ENCODE data around the gene XPC. TPM values are rescaled to one million over a fixed set of nuclear protein-coding genes. Genes with fewer than 3 reads are reported as not detected.
A peak's percentile ranks its signal among the peaks of the same experiment; 100 is the strongest.

Gene XPC
- total and polyA plus RNA-seq, 2 donors (not counting 3 experiments of a cell fraction or from before 2014, with no cell fraction given) = 11.9 to 36.8 TPM

GRCh38 chr3:14138109-14138877 is 40.1 kb downstream of the XPC start:
- intact Hi-C loops (cut with micrococcal nuclease) (no loop called here), dilution Hi-C loops (cut with MboI; ENCODE audit: extremely low pct_ligation_motif_present, low sequenced_read_pairs) (no loop called here)
- CTCF ChIA-PET = no interaction called here
- BruUV-seq (replicated peaks) = no TSS peak
- Histone ChIP-seq H3K4me2 (ENCODE audit: insufficient read depth, low read length) (no peak overlapping the region), H3K9ac (replicated peaks; ENCODE audit: extremely low read depth, insufficient read depth, low read length) (no peak overlapping the region), H3K4me1 (ENCODE audit: control insufficient read depth, extremely low read depth, insufficient read depth, low read length) (peaks cover 18% of the 10 kb centered on the region), H2AFZ (ENCODE audit: low read depth, low read length) (no peak overlapping the region), H3K27me3 (ENCODE audit: control insufficient read depth in 2 of 2, insufficient read depth in 2 of 2, low read length in 2 of 2) (no peaks in the 10 kb centered on the region), H3K9me1 (replicated peaks; ENCODE audit: control insufficient read depth, extremely low read depth, insufficient read depth, low read length) (no peaks in the 10 kb centered on the region), H3K79me2 (ENCODE audit: control insufficient read depth, insufficient read depth, low read length) (no peaks in the 10 kb centered on the region), H4K20me1 (replicated peaks; ENCODE audit: control insufficient read depth, extremely low read depth, insufficient read depth, low read length) (no peaks in the 10 kb centered on the region), H3K27ac (ENCODE audit: insufficient read depth, low read depth, low read length) (no peak overlapping the region), H3K9me3 (replicated peaks; ENCODE audit: control insufficient read depth, insufficient read depth, low read length) (no peaks in the 10 kb centered on the region), H3K4me3 (replicated peaks in 1 of 3; ENCODE audit: insufficient read depth in 1 of 3, low read depth in 1 of 3, low read length in 3 of 3) (no peak overlapping the region), H3K36me3 (ENCODE audit: control insufficient read depth in 2 of 2, extremely low read depth in 1 of 2, insufficient read depth in 2 of 2, low read length in 2 of 2) (peaks cover 0 to 56% of the 10 kb centered on the region in 2 experiments)
- FAIRE-seq = no peak
- no peak for TF ChIP-seq FOS (IDR thresholded peaks at IDR 0.05; ENCODE audit: borderline replicate concordance, insufficient read depth, low read length)
- peak; percentile 46 for TF ChIP-seq POLR2A (IDR thresholded peaks at IDR 0.05; ENCODE audit: low read depth, low read length)
- POLR2A ChIA-PET = no interaction called here
- no peak for DNase-seq (ENCODE audit: low read depth, low spot score)

- no TSS peak for BruUV-seq (replicated peaks)
- Histone ChIP-seq H3K79me2 (ENCODE audit: control insufficient read depth, insufficient read depth, low read length) (no peaks in the 10 kb centered on the region), H3K9ac (replicated peaks; ENCODE audit: extremely low read depth, insufficient read depth, low read length) (no peak overlapping the region), H3K36me3 (ENCODE audit: control insufficient read depth in 2 of 2, extremely low read depth in 1 of 2, insufficient read depth in 2 of 2, low read length in 2 of 2) (peaks cover 5 to 62% of the 10 kb centered on the region in 2 experiments), H4K20me1 (replicated peaks; ENCODE audit: control insufficient read depth, extremely low read depth, insufficient read depth, low read length) (no peaks in the 10 kb centered on the region), H3K9me1 (replicated peaks; ENCODE audit: control insufficient read depth, extremely low read depth, insufficient read depth, low read length) (no peaks in the 10 kb centered on the region), H3K4me3 (replicated peaks in 1 of 3; ENCODE audit: insufficient read depth in 1 of 3, low read depth in 1 of 3, low read length in 3 of 3) (no peak overlapping the region), H3K9me3 (replicated peaks; ENCODE audit: control insufficient read depth, insufficient read depth, low read length) (no peaks in the 10 kb centered on the region), H3K27ac (ENCODE audit: insufficient read depth, low read depth, low read length) (no peak overlapping the region), H3K4me2 (ENCODE audit: insufficient read depth, low read length) (no peak overlapping the region), H3K4me1 (ENCODE audit: control insufficient read depth, extremely low read depth, insufficient read depth, low read length) (peaks cover 10% of the 10 kb centered on the region), H2AFZ (ENCODE audit: low read depth, low read length) (no peak overlapping the region), H3K27me3 (ENCODE audit: control insufficient read depth in 2 of 2, insufficient read depth in 2 of 2, low read length in 2 of 2) (no peaks in the 10 kb centered on the region)
- dilution Hi-C loops (cut with MboI; ENCODE audit: extremely low pct_ligation_motif_present, low sequenced_read_pairs) (no loop called here), intact Hi-C loops (cut with micrococcal nuclease) (no loop called here)
- FAIRE-seq (no peak), DNase-seq (ENCODE audit: low read depth, low spot score) (no peak)
- ChIA-PET CTCF (no interaction called here), POLR2A (interaction anchor here (1.5 kb wide), 1 partner anchor 12 kb away, joined by 3 read pairs; the partner anchor contains the start of gene TMEM43)
- TF ChIP-seq FOS (IDR thresholded peaks at IDR 0.05; ENCODE audit: borderline replicate concordance, insufficient read depth, low read length) = no peak
- peak; percentile 21 for TF ChIP-seq POLR2AphosphoS5 (IDR thresholded peaks at IDR 0.05; ENCODE audit: insufficient read depth, low read depth, low read length)
- TF ChIP-seq MAX (IDR thresholded peaks at IDR 0.05; ENCODE audit: insufficient read depth, insufficient read length) = no peak
Measured at GRCh38 chr3:14137445-14137844, 41.0 kb downstream of the XPC start.

All from endothelial cell of umbilical vein (primary cell).